Central memory CD8-positive, alpha-beta T cell (primary cell): Measurements from ENCODE around the gene SULT4A1.
"Not testable (repeated sequence)": the region's sequence is repeated elsewhere in the genome, so short reads cannot be mapped to it uniquely, and the experiment has no call there.

Experiments
- ATAC-seq: fragments of 150-1000 bp; cut with Tn5 transposase; replicated peaks from 2 replicates; pipeline ENCODE4 v1.10.0; 2022; ENCODE audit warnings: mild to moderate bottlenecking, moderate FRiP score, moderate number of reproducible peaks; ENCODE audit not compliant: poor library complexity, severe bottlenecking; ENCODE audit errors: extremely low read depth
- DNase-seq, 2 donors: peaks; one replicate each; pipeline ENCODE4 v3.0.0; 2021; ENCODE audit warnings: low spot score in 2 of 2
- H3K27ac Mint-ChIP-seq: one replicate; pipeline ENCODE4 v1.8.0; 2022; ENCODE audit warnings: low read depth, mild to moderate bottlenecking, moderate library complexity, mixed read lengths
- H3K27me3 Mint-ChIP-seq: one replicate; pipeline ENCODE4 v1.8.0; 2022; ENCODE audit warnings: mixed read lengths
- H3K36me3 Mint-ChIP-seq: one replicate; pipeline ENCODE4 v1.8.0; 2022; ENCODE audit warnings: mild to moderate bottlenecking, moderate library complexity, mixed read lengths; ENCODE audit not compliant: insufficient read depth
- H3K4me1 Mint-ChIP-seq: one replicate; pipeline ENCODE4 v1.8.0; 2022; ENCODE audit warnings: mixed read lengths
- H3K4me3 Mint-ChIP-seq: one replicate; pipeline ENCODE4 v1.8.0; 2022; ENCODE audit warnings: mild to moderate bottlenecking, moderate library complexity, mixed read lengths
- H3K9me3 Mint-ChIP-seq: one replicate; pipeline ENCODE4 v1.8.0; 2022; ENCODE audit warnings: mixed read lengths

The SULT4A1 gene

GRCh38 chr22:43883719-43884415, 21.6 kb upstream of the SULT4A1 start:
- Mint-ChIP-seq H3K9me3 (no peaks in the 10 kb centered on the region), H3K4me3 (no peak overlapping the region), H3K4me1 (peaks cover 4% of the 10 kb centered on the region), H3K27me3 (peaks cover 58% of the 10 kb centered on the region), H3K36me3 (no peaks in the 10 kb centered on the region), H3K27ac (no peak overlapping the region)
- DNase-seq (no peak), ATAC-seq (no peak)

- no peak overlapping the region for H3K27ac Mint-ChIP-seq
- no peaks in the 10 kb centered on the region for H3K9me3 Mint-ChIP-seq
- no peak overlapping the region for H3K4me3 Mint-ChIP-seq
- DNase-seq = no peak
- no peak for ATAC-seq
- peaks cover 58% of the 10 kb centered on the region for H3K27me3 Mint-ChIP-seq
- H3K36me3 Mint-ChIP-seq = no peaks in the 10 kb centered on the region
- H3K4me1 Mint-ChIP-seq = peaks cover 4% of the 10 kb centered on the region
These were observed 20.8 kb upstream of the SULT4A1 start for GRCh38 chr22:43883012-43883661.

GRCh38 chr22:43882122-43882767, 19.9 kb upstream of the SULT4A1 start:
- ATAC-seq (no peak), DNase-seq (no peak)
- Mint-ChIP-seq H3K36me3 (no peaks in the 10 kb centered on the region), H3K9me3 (no peaks in the 10 kb centered on the region), H3K27me3 (peaks cover 58% of the 10 kb centered on the region), H3K27ac (no peak overlapping the region), H3K4me3 (no peak overlapping the region), H3K4me1 (peaks cover 4% of the 10 kb centered on the region)

- Mint-ChIP-seq H3K9me3 (no peaks in the 10 kb centered on the region), H3K4me1 (no peaks in the 10 kb centered on the region), H3K27me3 (peaks cover 58% of the 10 kb centered on the region), H3K27ac (no peak overlapping the region), H3K4me3 (no peak overlapping the region), H3K36me3 (no peaks in the 10 kb centered on the region)
- ATAC-seq (no peak), DNase-seq (no peak)
These were observed 19.1 kb upstream of the SULT4A1 start for GRCh38 chr22:43881091-43882061.

GRCh38 chr22:43880541-43880991, 18.3 kb upstream of the SULT4A1 start:
- DNase-seq = no peak
- Mint-ChIP-seq H3K4me3 (no peak overlapping the region), H3K36me3 (no peaks in the 10 kb centered on the region), H3K4me1 (no peaks in the 10 kb centered on the region), H3K27me3 (peaks cover 58% of the 10 kb centered on the region), H3K9me3 (no peaks in the 10 kb centered on the region), H3K27ac (no peak overlapping the region)
- ATAC-seq = no peak

- H3K36me3 Mint-ChIP-seq = no peaks in the 10 kb centered on the region
- no peak overlapping the region for H3K4me3 Mint-ChIP-seq
- H3K4me1 Mint-ChIP-seq = no peaks in the 10 kb centered on the region
- no peak overlapping the region for H3K27ac Mint-ChIP-seq
- H3K9me3 Mint-ChIP-seq = no peaks in the 10 kb centered on the region
- DNase-seq (no peak), ATAC-seq (no peak)
- peaks cover 58% of the 10 kb centered on the region for H3K27me3 Mint-ChIP-seq
These were observed 17.7 kb upstream of the SULT4A1 start for GRCh38 chr22:43879901-43880540.

GRCh38 chr22:43878831-43879550, 16.7 kb upstream of the SULT4A1 start:
- no peak overlapping the region for H3K4me3 Mint-ChIP-seq
- peaks cover 69% of the 10 kb centered on the region for H3K27me3 Mint-ChIP-seq
- H3K4me1 Mint-ChIP-seq = no peaks in the 10 kb centered on the region
- DNase-seq (no peak), ATAC-seq (no peak)
- no peaks in the 10 kb centered on the region for H3K9me3 Mint-ChIP-seq
- no peak overlapping the region for H3K27ac Mint-ChIP-seq
- no peaks in the 10 kb centered on the region for H3K36me3 Mint-ChIP-seq

- no peak overlapping the region for H3K27ac Mint-ChIP-seq
- ATAC-seq (no peak), DNase-seq (no peak)
- no peaks in the 10 kb centered on the region for H3K4me1 Mint-ChIP-seq
- H3K4me3 Mint-ChIP-seq = no peak overlapping the region
- no peaks in the 10 kb centered on the region for H3K9me3 Mint-ChIP-seq
- no peaks in the 10 kb centered on the region for H3K36me3 Mint-ChIP-seq
- H3K27me3 Mint-ChIP-seq = peaks cover 76% of the 10 kb centered on the region
These were observed 15.9 kb upstream of the SULT4A1 start for GRCh38 chr22:43878079-43878795.

- ATAC-seq = no peak
- no peaks in the 10 kb centered on the region for H3K36me3 Mint-ChIP-seq
- H3K27ac Mint-ChIP-seq = no peak overlapping the region
- no peaks in the 10 kb centered on the region for H3K4me1 Mint-ChIP-seq
- peaks cover 89% of the 10 kb centered on the region for H3K27me3 Mint-ChIP-seq
- no peak for DNase-seq
- no peaks in the 10 kb centered on the region for H3K9me3 Mint-ChIP-seq
- no peak overlapping the region for H3K4me3 Mint-ChIP-seq
These were observed 14.7 kb upstream of the SULT4A1 start for GRCh38 chr22:43876866-43877509.

GRCh38 chr22:43869799-43870198, 7.5 kb upstream of the SULT4A1 start:
- H3K27me3 Mint-ChIP-seq = peaks cover 69% of the 10 kb centered on the region
- H3K36me3 Mint-ChIP-seq = no peaks in the 10 kb centered on the region
- H3K27ac Mint-ChIP-seq = no peak overlapping the region
- DNase-seq (no peak), ATAC-seq (no peak)
- H3K4me1 Mint-ChIP-seq = no peaks in the 10 kb centered on the region
- no peak overlapping the region for H3K4me3 Mint-ChIP-seq
- peaks cover 15% of the 10 kb centered on the region for H3K9me3 Mint-ChIP-seq

- DNase-seq, H3K27ac Mint-ChIP-seq, H3K4me3 Mint-ChIP-seq, H3K36me3 Mint-ChIP-seq, ATAC-seq, H3K4me1 Mint-ChIP-seq: not testable (repeated sequence)
- H3K27me3 Mint-ChIP-seq = peaks cover 69% of the 10 kb centered on the region
- H3K9me3 Mint-ChIP-seq = peaks cover 15% of the 10 kb centered on the region
These were observed 6.7 kb upstream of the SULT4A1 start for GRCh38 chr22:43869001-43869400.
